Measurements from ENCODE around the gene FHIP1A.
"Not testable (repeated sequence)": the region's sequence is repeated elsewhere in the genome, so short reads cannot be mapped to it uniquely, and the experiment has no call there.

Gene FHIP1A

GRCh38 chr4:151408630-151409469, at the start of gene FHIP1A:
Gene FHIP1A (plus strand): TSS chr4:151409176. CDS start chr4:151566260, 157,084 bp downstream.
- peak; percentile 16 for DNase-seq (ENCODE audit: low read depth)

GRCh38 chr4:151359576-151359975, 49.4 kb upstream of the FHIP1A start:
- no peak for DNase-seq (ENCODE audit: low read depth)

GRCh38 chr4:151361126-151361525, 47.9 kb upstream of the FHIP1A start:
- DNase-seq (ENCODE audit: low read depth): no peak

GRCh38 chr4:151361966-151362365, 47.0 kb upstream of the FHIP1A start:
- no peak for DNase-seq (ENCODE audit: low read depth)

GRCh38 chr4:151362404-151363164, 46.4 kb upstream of the FHIP1A start:
- DNase-seq (ENCODE audit: low read depth): peak; percentile 86

- no peak for DNase-seq (ENCODE audit: low read depth)
Measured at GRCh38 chr4:151376540-151376939, 32.4 kb upstream of the FHIP1A start.

- DNase-seq (ENCODE audit: low read depth): peak; percentile 21
Measured at GRCh38 chr4:151389311-151389710, 19.7 kb upstream of the FHIP1A start.

- DNase-seq (ENCODE audit: low read depth): not testable (repeated sequence)
Measured at GRCh38 chr4:151389799-151390198, 19.2 kb upstream of the FHIP1A start.

GRCh38 chr4:151395873-151396272, 13.1 kb upstream of the FHIP1A start:
- no peak for DNase-seq (ENCODE audit: low read depth)

GRCh38 chr4:151400343-151400742, 8.6 kb upstream of the FHIP1A start:
- no peak for DNase-seq (ENCODE audit: low read depth)

GRCh38 chr4:151401739-151402138, 7.2 kb upstream of the FHIP1A start:
- DNase-seq (ENCODE audit: low read depth): no peak

GRCh38 chr4:151402145-151402865, 6.7 kb upstream of the FHIP1A start:
- no peak for DNase-seq (ENCODE audit: low read depth)

GRCh38 chr4:151403656-151404055, 5.3 kb upstream of the FHIP1A start:
- no peak for DNase-seq (ENCODE audit: low read depth)

- not testable (repeated sequence) for DNase-seq (ENCODE audit: low read depth)
Measured at GRCh38 chr4:151404802-151405201, 4.2 kb upstream of the FHIP1A start.

GRCh38 chr4:151407018-151407417, 2.0 kb upstream of the FHIP1A start:
- no peak for DNase-seq (ENCODE audit: low read depth)

GRCh38 chr4:151407466-151408379, 1.3 kb upstream of the FHIP1A start:
- no peak for DNase-seq (ENCODE audit: low read depth)

GRCh38 chr4:151408380-151408629, 671 bp upstream of the FHIP1A start:
- no peak for DNase-seq (ENCODE audit: low read depth)

GRCh38 chr4:151409470-151410313, 716 bp downstream of the FHIP1A start:
- DNase-seq (ENCODE audit: low read depth): no peak

GRCh38 chr4:151415978-151416377, 7.0 kb downstream of the FHIP1A start:
- DNase-seq (ENCODE audit: low read depth): peak; percentile 8

- DNase-seq (ENCODE audit: low read depth): peak; percentile 8
Measured at GRCh38 chr4:151417164-151417571, 8.2 kb downstream of the FHIP1A start.
